ENCODE measurements around the gene CA9. TPM values are rescaled to one million over a fixed set of nuclear protein-coding genes. Genes with fewer than 3 reads are reported as not detected.
A peak's percentile ranks its signal among the peaks of the same experiment; 100 is the strongest.
"Not testable (repeated sequence)": the region's sequence is repeated elsewhere in the genome, so short reads cannot be mapped to it uniquely, and the experiment has no call there.

The CA9 gene
- total and polyA plus RNA-seq, 2 donors = 0.37 to 1.8 TPM

- no peaks in the 10 kb centered on the region for H3K4me1 ChIP-seq (ENCODE audit: insufficient read depth)
- 92% methylated on average over 12 of the region's 12 CpGs for WGBS
- no peak for DNase-seq (ENCODE audit: extremely low spot score)
Observed at GRCh38 chr9:35643046-35643445, 30.7 kb upstream of the CA9 start.

DNA sequence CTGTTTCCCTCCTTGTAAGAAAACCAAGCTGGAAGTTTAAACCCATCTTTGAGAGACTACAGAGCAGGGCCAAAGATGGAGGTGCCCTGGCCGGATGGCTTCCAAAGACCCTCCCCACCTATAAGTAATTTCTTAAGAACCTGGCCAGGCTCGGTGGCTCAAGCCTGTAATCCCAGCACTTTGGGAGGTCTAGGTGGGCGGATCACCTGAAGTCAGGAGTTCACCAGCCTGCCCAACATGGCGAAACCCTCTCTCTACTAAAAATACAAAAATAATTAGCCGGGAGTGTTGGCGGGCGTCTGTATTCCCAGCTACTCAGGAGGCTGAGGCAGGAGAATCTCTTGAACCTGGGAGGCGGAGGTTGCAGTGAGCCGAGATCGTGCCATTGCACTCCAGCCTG, 28.0 kb upstream of the CA9 start:
- DNase-seq (ENCODE audit: extremely low spot score) = not testable (repeated sequence)

More at GRCh38 chr9:35643046-35643445, 30.7 kb upstream of the CA9 start:
- H3K4me3 ChIP-seq (ENCODE audit: low read depth, low read length) = no peak overlapping the region
- no peaks in the 10 kb centered on the region for H3K36me3 ChIP-seq (ENCODE audit: insufficient read depth)
- H3K27ac ChIP-seq (ENCODE audit: low read depth) = no peak overlapping the region

DNA sequence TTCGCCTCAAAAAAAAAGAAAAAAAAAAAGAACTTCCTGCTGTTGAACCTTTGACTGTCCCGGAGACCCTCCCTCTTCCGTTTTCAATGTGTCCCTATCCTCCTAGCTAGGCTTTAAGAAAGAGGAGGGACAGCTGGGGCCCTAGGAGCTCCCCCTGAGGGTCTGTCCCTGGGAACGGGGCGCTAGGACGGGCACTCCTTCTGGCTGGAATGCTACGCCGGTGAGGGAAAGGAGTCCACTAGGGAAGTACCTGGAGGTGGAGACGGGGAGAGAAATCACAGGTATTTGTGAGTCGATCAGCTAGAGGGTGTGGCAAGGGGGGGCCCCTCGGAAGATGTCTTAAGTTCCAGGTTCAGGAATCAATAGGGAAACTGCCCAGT, 27.6 kb upstream of the CA9 start:
- H3K27ac ChIP-seq (ENCODE audit: low read depth) = peak overlapping the region; percentile 82
- 3% methylated on average over 11 of the region's 11 CpGs for WGBS
- H3K36me3 ChIP-seq (ENCODE audit: insufficient read depth) = no peaks in the 10 kb centered on the region
- no peaks in the 10 kb centered on the region for H3K4me1 ChIP-seq (ENCODE audit: insufficient read depth)
- H3K4me3 ChIP-seq (ENCODE audit: low read depth, low read length) = peak overlapping the region; percentile 56
- no peak for DNase-seq (ENCODE audit: extremely low spot score)

More for the DNA sequence above, 28.0 kb upstream of the CA9 start:
- peak overlapping the region; percentile 56 for H3K4me3 ChIP-seq (ENCODE audit: low read depth, low read length)
- H3K36me3 ChIP-seq (ENCODE audit: insufficient read depth); H3K4me1 ChIP-seq (ENCODE audit: insufficient read depth); H3K27ac ChIP-seq (ENCODE audit: low read depth): not testable (repeated sequence)
- WGBS = 43% methylated on average over 10 of the region's 10 CpGs

DNA sequence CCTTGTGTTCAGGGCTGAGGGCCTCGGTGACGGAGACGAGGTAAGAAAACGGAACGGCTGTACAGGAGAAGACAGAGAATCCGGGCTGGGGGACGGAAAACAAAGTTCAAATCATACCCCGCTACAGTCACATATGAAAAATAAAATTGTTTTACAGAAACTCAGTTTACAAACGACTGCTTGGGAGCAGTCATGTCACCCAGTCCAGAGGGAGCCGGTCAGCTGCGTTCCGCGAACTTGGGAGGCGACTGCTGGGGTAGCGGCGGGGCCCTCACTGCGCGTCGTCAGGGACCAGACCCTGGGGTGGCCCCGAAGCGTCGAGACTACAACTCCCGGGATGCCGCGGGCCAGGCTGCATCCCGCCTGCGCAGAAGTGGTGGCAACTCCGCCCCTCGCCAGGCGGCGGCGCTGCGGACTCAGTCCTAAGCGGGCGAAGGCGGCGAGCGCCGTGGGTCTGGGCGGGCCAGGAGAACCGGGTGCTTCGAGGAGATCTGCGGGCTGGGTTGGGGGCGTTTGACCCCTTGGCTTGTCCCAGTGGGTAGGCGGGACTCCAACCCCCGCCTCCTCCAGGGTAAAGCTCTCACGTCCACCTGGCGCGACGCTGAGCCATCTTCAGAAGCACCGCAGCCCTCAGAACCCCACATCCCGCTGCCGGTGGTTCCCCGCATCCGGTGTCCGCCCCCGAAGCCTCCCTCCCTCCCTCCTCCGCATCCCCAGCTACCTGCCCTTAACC, 27.0 kb upstream of the CA9 start:
- Histone ChIP-seq H3K36me3 (ENCODE audit: insufficient read depth) (no peaks in the 10 kb centered on the region), H3K4me1 (ENCODE audit: insufficient read depth) (no peaks in the 10 kb centered on the region), H3K27ac (ENCODE audit: low read depth) (peak overlapping the region; percentile 82), H3K4me3 (ENCODE audit: low read depth, low read length) (peak overlapping the region; percentile 56)
- under 1% methylated on average over 58 of the region's 58 CpGs for WGBS
- DNase-seq (ENCODE audit: extremely low spot score) = peak; percentile 72

DNA sequence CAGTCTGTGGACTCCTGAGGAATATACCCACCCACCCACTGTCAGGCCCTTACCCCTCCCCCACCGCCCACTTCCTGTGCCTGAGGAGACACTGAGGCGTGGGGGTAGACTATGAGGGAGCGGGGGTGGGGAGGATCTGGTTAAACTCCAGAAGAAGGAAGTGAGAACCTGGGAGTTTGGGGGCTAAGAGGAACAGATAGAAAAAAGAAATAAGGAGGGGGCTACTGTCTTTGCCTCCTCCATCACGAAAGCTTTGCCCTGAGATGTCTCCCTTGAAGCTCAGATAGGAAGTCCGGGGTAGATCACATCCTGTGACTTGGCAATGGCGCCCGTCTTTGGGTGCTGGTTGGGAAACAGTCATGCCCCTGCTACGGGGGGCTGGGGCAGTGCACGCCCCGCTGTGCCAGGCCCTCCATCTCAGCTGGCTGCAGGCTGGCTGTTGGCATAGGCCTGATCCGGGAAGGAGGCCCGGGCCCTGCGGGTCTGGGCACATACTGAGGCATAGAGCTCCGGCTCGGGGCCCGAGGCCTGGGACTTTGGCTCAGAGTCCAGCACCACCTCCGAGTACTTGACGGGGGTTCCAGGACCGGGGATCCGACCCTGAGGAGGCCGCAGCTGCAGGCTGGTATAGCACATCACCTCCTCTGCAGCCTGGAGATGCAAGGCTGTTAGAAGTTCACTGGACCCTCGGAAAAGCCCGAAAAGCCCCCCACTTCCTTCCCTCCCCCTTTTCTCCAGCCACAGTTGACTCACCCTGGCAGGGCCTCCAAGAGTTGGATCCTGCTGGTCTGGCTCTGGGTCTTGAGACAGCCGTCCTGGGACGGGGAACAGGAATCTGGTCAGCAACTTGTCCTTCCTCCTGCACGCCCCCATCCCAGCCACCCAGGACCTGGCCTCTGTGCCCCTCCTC, 24.0 kb upstream of the CA9 start:
- Histone ChIP-seq H3K4me1 (ENCODE audit: insufficient read depth) (no peaks in the 10 kb centered on the region), H3K4me3 (ENCODE audit: low read depth, low read length) (peak overlapping the region; percentile 25), H3K36me3 (ENCODE audit: insufficient read depth) (no peaks in the 10 kb centered on the region), H3K27ac (ENCODE audit: low read depth) (no peak overlapping the region)
- no peak for DNase-seq (ENCODE audit: extremely low spot score)
- whole genome bisulfite sequencing = 70% methylated on average over 26 of the region's 26 CpGs

DNA sequence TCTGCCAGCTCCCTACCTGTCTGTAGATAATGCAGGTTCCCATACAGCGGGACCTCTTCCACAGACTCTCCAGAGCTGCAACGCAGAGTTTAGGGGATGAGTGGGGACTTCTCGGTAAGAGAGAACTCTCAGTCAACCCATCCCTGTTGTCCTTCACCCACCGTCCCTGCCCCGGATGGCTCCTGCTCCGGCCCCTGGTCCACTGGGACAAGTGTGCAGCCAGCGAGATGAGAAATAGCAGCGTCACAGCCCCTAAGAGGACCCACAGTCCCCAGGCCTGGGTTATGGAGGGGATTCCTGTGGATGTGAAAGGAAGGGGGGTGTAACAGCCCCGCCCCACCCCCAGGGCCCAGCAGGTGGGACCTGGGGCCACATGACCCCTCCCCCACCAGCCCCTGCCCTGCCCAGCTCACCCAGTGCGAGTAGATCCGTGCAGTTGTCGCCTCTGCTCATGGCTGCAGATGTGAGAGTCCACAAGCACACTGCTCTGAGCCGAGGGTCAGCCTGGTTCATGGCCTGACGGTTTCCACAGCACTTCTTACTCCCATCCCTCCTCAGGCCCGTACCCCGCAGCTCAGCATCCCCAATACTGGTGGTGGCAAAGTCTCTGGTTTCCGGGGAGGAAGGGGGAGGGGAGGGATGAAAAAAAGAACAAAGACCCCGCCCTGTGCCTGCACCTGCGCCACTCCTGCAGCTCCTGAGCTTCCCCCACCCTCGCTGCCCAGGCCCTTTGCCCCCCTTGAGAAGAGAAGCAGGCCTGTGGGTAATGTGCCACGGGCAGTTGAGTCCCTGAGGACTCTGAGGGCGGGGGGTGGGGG, 23.2 kb upstream of the CA9 start, which contains the start of gene SIT1:
SIT1 (minus strand) TSS at position 591 of the 818 bp plus-strand sequence; CDS start at position 513, 78 bp downstream.
- no peaks in the 10 kb centered on the region for H3K4me1 ChIP-seq (ENCODE audit: insufficient read depth)
- no peak for DNase-seq (ENCODE audit: extremely low spot score)
- H3K4me3 ChIP-seq (ENCODE audit: low read depth, low read length) = peak within 1 kb of the TSS; percentile 25
- H3K36me3 ChIP-seq (ENCODE audit: insufficient read depth) = no peaks in the 10 kb centered on the region
- peak within 1 kb of the TSS; percentile 33 for H3K27ac ChIP-seq (ENCODE audit: low read depth)
- 69% methylated on average over 22 of the region's 22 CpGs for WGBS

- Histone ChIP-seq H3K4me3 (ENCODE audit: low read depth, low read length) (no peak overlapping the region), H3K27ac (ENCODE audit: low read depth) (no peak overlapping the region), H3K4me1 (ENCODE audit: insufficient read depth) (no peaks in the 10 kb centered on the region), H3K36me3 (ENCODE audit: insufficient read depth) (no peaks in the 10 kb centered on the region)
- no peak for DNase-seq (ENCODE audit: extremely low spot score)
- WGBS = 84% methylated on average over 7 of the region's 7 CpGs
Observed at GRCh38 chr9:35651956-35652828, 21.5 kb upstream of the CA9 start.

GRCh38 chr9:35652829-35653209, 20.9 kb upstream of the CA9 start:
- Histone ChIP-seq H3K36me3 (ENCODE audit: insufficient read depth) (no peaks in the 10 kb centered on the region), H3K27ac (ENCODE audit: low read depth) (no peak overlapping the region), H3K4me3 (ENCODE audit: low read depth, low read length) (no peak overlapping the region), H3K4me1 (ENCODE audit: insufficient read depth) (no peaks in the 10 kb centered on the region)
- no peak for DNase-seq (ENCODE audit: extremely low spot score)
- 84% methylated on average over 8 of the region's 8 CpGs for WGBS

DNA sequence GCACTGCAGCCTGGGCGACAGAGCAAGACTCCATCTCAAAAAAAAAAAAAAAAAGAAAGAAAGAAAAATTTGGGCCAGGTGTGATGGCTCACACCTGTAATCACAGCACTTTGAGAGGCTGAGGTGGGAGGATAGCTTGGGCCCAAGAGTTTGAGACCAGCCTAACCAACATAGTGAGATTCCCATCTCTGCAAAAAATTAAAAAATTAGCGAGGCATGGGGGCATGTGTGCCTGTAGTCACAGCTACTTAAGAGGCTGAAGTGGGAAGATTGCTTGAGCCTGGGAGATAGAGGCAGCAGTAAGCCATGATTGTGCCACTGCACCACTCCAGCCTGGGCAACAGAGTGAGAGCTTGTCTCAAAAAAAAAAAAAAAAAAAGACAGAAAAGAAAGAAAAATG, 20.1 kb upstream of the CA9 start:
- no peaks in the 10 kb centered on the region for H3K36me3 ChIP-seq (ENCODE audit: insufficient read depth)
- no peak overlapping the region for H3K27ac ChIP-seq (ENCODE audit: low read depth)
- no peak for DNase-seq (ENCODE audit: extremely low spot score)
- H3K4me1 ChIP-seq (ENCODE audit: insufficient read depth) = no peaks in the 10 kb centered on the region
- 96% methylated on average over 2 of the region's 2 CpGs for WGBS
- no peak overlapping the region for H3K4me3 ChIP-seq (ENCODE audit: low read depth, low read length)

DNA sequence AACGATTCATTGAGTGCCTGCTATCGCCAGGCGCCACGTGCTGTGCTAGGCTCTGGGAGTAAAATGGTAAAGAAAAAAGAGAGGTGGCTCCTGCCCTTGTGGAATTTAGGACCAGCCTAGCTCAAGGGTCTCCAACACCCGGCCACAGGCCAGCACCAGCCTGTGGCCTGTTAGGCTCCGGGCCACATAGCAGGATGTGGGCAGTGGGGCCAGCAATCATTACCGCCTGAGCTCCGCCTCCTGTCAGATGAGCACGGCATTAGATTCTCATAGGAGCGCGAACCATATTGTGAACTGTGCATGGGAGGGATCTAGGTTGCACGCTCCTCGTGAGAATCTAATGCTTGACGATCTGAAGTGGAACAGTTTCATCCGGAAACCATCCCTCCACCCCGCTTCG, 17.4 kb upstream of the CA9 start:
- H3K36me3 ChIP-seq (ENCODE audit: insufficient read depth) = no peaks in the 10 kb centered on the region
- DNase-seq (ENCODE audit: extremely low spot score) = no peak
- no peaks in the 10 kb centered on the region for H3K4me1 ChIP-seq (ENCODE audit: insufficient read depth)
- no peak overlapping the region for H3K4me3 ChIP-seq (ENCODE audit: low read depth, low read length)
- H3K27ac ChIP-seq (ENCODE audit: low read depth) = no peak overlapping the region
- 80% methylated on average over 17 of the region's 17 CpGs for WGBS

DNA sequence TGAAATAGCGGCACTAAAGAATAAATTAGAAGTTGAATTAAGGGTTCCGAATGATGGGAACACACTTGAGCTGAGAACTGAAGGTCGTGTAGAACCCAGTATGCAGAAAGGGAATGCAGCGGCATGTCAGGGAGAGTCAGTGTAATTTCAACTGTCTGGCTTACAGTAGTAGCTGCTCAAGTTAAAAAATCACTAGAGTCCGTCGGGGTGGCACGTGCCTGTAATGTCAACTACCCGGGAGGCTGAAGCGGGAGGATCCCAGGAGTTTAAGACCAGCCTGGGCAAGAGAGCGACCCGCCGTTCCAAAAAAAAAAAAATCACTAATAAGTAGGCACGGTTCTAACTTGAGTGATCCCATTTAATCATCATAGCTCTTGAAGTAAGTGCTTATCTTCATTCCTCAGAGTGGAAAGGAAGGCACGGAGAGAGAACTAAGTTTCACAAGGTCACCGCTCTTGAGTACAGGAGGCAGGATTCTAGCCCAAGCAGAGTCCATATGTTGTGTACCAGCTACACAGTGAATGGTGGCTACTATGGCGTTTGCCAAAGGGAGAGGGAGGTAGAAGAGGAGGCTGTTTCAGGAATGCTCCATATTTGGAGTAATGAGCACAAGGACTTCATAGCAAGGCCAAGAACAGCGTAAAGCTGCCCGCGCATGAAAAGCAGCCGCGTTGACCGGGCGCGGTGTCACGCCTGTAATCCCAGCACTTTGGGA, 16.7 kb upstream of the CA9 start:
- Histone ChIP-seq H3K36me3 (ENCODE audit: insufficient read depth) (no peaks in the 10 kb centered on the region), H3K4me3 (ENCODE audit: low read depth, low read length) (peak overlapping the region; percentile 19), H3K27ac (ENCODE audit: low read depth) (peak overlapping the region; percentile 94), H3K4me1 (ENCODE audit: insufficient read depth) (no peaks in the 10 kb centered on the region)
- 17% methylated on average over 25 of the region's 25 CpGs for WGBS
- DNase-seq (ENCODE audit: extremely low spot score) = no peak

DNA sequence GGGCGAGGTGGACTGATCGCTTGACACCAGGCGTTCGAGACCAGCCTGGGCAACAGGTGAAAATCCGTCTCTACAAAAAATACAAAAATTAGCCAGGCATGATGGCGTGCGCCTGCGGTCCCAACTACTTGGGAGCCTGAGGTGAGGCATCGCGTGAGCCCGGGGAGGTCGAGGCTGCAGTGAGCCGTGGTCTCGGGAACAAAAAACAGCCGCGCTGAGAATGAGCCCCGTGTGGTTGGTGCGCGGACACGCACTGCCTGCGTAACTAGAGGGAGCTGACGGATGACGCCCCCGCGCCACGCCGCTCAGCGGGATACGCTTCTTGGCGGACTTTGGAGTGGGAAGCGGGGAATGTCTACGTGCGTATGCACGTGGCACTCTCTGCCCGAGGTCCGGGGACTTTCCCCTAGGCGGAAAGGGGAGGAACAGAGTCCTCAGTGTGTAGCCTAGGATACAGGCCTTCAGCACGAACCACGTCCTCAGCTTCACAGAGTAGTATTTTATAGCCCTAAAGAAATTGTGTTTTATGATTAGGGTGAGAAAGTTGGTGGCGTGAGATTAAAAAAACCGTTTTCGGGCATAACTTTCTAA, 16.1 kb upstream of the CA9 start, which contains the start of gene RMRP:
RMRP (minus strand) TSS at position 474 of the 591 bp plus-strand sequence.
- Histone ChIP-seq H3K4me1 (ENCODE audit: insufficient read depth) (no peaks in the 10 kb centered on the region), H3K27ac (ENCODE audit: low read depth) (peak within 1 kb of the TSS; percentile 94), H3K4me3 (ENCODE audit: low read depth, low read length) (peak within 1 kb of the TSS; percentile 75), H3K36me3 (ENCODE audit: insufficient read depth) (no peaks in the 10 kb centered on the region)
- under 1% methylated on average over 42 of the region's 42 CpGs for WGBS
- peak; percentile 97 for DNase-seq (ENCODE audit: extremely low spot score)

All from urinary bladder (tissue), 4 donors.